NCI-H524 (cell line): Measurements from ENCODE around the gene FBXL17.

Source experiments
- DNase-seq, 2 experiments: peaks; one replicate each; lab custom pipeline; 2025; lab: John Stamatoyannopoulos, UW

The FBXL17 gene

DNA sequence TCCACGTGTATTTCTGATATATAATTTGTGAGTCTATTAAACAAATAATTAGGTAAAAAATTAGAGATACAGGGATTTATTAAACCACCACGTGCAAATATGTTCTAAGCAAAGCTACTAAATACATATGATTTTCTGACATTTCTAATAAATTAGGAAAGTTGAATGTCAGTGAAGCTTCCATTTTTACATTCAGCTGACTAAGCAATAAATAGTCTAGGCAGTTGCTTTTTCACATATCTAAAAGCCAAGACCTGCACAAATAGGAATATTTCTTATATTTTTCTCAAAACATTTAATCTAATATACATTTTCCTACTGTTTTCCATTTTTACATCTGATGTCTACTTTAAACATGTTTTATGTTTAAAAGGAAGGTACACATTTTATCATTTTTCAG, 388.6 kb downstream of the FBXL17 start:
- DNase-seq, result no peak

GRCh38 chr5:107990881-107991810, 390.8 kb downstream of the FBXL17 start:
- no peak for DNase-seq

- DNase-seq, result peak in 1 of 2 experiments; percentile 30
Observed at GRCh38 chr5:107985144-107985543, 396.8 kb downstream of the FBXL17 start.

- DNase-seq, result peak in 1 of 2 experiments; percentile 16
Observed at GRCh38 chr5:107982703-107983425, 399.0 kb downstream of the FBXL17 start.

GRCh38 chr5:107980923-107981692, 400.8 kb downstream of the FBXL17 start:
- no peak for DNase-seq

DNA sequence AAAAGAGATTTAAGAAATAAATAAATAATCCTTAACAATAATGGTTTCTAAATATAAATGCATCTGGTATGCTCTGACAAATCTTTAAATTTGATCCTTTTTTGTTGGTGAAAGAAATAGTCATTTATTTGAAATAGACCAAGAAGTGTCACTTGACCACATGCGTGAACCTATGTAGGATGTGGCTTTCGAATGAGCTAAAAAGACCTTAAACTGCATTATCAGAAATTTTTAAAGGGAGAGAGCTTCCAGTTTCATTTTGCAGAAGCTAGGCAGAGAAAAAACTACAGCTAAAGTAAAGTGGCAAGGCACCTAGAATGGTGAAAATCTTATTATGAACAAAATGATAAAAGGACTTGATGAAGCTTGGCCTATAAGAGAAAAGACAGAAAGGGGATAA, 402.0 kb downstream of the FBXL17 start:
- no peak for DNase-seq

- no peak for DNase-seq
Observed at GRCh38 chr5:107979291-107979690, 402.6 kb downstream of the FBXL17 start.

- no peak for DNase-seq
Observed at GRCh38 chr5:107977550-107978071, 404.3 kb downstream of the FBXL17 start.

DNA sequence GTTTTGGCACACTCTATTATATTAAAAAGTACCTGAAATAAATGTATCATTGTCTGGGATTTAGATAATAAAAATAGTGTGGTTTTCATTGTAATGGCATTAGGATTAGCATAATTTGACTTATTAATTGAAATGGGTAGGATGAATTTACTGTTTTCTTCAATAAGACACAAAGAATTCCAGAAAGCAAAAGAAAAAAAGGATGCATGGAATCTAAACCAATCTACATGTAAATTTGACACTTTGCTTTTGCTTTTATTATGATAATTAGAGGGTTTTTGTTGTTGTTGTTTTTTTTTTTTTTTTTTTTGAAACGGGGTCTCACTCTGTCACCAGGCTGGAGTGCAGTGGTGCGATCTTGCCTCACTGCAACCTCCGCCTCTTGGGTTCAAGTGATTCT, 406.3 kb downstream of the FBXL17 start:
- no peak for DNase-seq

- no peak for DNase-seq
Observed at GRCh38 chr5:107971846-107972245, 410.1 kb downstream of the FBXL17 start.

DNA sequence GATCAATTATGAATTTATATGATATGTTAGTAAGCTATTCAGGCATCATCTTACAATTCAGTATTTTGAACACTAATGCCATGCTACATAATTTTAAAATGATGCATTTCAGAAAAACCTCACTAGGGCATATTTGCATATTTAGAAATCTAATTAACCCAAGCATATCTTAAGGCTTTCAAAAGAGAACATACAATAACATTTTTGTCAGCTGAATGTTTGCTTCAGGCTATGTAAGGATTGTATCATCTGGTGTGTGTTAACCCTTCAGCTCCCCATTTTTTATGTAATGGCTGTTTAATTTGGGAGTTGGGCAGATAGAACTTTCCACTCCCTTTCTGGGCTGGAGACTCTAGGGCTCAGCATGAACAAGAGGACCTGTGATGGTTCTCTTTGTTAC, 412.1 kb downstream of the FBXL17 start:
- DNase-seq, result no peak

- no peak for DNase-seq
Observed at GRCh38 chr5:107968998-107969397, 412.9 kb downstream of the FBXL17 start.

- DNase-seq, result no peak
Observed at GRCh38 chr5:107968406-107968843, 413.5 kb downstream of the FBXL17 start.

DNA sequence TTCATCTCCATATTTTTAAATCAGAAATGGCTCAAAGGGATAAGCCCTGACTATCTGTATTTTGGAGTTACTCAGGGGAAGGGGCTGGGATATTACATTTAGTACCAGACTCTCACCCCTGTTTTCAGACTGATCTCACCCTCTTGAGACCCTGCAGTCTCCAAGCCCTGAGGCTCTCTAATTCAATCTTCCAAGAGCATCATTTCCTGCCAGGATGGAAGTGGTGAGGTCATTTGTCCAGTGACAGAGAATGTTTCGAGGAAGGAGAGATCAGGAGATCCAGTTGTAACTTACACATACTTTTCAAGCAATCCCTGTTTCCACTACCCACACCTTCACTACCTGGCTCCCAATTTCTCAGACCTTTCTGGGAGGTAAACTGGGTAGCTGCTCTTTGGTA, 415.7 kb downstream of the FBXL17 start:
- DNase-seq, result no peak

GRCh38 chr5:107964722-107965121, 417.2 kb downstream of the FBXL17 start:
- DNase-seq, result peak; percentile 19 to 27

- DNase-seq, result no peak
Observed at GRCh38 chr5:107959573-107960279, 422.2 kb downstream of the FBXL17 start.

DNA sequence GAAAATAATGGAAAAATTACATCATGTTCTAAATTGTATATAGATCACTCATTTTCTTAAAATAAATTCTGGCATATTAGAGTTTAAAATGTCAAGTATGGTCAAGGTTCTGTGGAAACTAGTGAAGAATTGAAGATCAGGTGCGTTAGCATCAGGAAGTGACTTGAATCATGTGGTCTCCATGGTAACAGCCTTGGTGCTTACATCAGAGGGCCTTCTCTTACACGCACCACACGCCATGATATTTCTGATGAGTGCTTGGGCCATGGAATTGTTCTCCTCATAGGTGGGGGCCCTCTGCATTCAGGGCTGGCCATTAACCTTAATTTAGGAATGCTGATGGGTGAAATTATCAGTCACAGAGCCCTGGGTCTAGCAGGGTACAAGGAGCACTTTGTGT, 423.0 kb downstream of the FBXL17 start:
- no peak for DNase-seq

GRCh38 chr5:107958432-107958831, 423.5 kb downstream of the FBXL17 start:
- no peak for DNase-seq

- peak; percentile 36 to 77 for DNase-seq
Observed at GRCh38 chr5:107957051-107957450, 424.8 kb downstream of the FBXL17 start.

DNA sequence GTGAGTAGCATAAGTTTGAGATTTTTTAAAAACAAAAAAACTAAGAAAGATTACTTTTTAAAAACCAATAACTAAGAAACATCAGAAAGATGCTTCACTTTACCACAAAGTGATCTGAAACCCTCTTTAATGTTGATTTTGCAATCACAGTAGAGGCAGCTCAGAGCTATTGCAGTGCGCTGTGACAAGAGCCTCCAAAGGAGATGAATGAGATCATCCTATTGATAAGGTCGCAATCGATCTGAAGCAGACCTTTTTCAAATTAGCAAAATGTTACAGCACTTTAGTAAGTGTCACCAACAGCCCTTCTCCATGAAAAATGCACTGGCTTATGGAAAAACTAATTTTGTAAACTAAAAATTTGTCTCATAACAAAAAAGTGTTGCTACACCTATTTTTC, 426.6 kb downstream of the FBXL17 start:
- no peak for DNase-seq

GRCh38 chr5:107954254-107954653, 427.6 kb downstream of the FBXL17 start:
- DNase-seq, result no peak
